Astrocyte of the cerebellum (primary cell): ENCODE results near the gene IGF2BP2.

Experiments used
- DNase-seq: peaks from one replicate; pipeline ENCODE4 v3.0.0-alpha.2; 2011; ENCODE audit warnings: low read depth
- H3K4me3 ChIP-seq: 2 replicates; pipeline ENCODE4 v1.5.1; 2011; ENCODE audit warnings: mild to moderate bottlenecking, low read depth, low read length, moderate library complexity
- CTCF ChIP-seq: IDR thresholded peaks from 2 replicates; pipeline ENCODE4 v1.5.1; 2012; ENCODE audit warnings: low read length, low read depth, moderate library complexity, mild to moderate bottlenecking; ENCODE audit errors: missing control alignments
- in situ Hi-C: cut with HindIII; loops from 2 replicates; pipeline ENCODE4 v1.10.0; 2017; ENCODE audit warnings: low sequenced_read_pairs

IGF2BP2 gene

DNA sequence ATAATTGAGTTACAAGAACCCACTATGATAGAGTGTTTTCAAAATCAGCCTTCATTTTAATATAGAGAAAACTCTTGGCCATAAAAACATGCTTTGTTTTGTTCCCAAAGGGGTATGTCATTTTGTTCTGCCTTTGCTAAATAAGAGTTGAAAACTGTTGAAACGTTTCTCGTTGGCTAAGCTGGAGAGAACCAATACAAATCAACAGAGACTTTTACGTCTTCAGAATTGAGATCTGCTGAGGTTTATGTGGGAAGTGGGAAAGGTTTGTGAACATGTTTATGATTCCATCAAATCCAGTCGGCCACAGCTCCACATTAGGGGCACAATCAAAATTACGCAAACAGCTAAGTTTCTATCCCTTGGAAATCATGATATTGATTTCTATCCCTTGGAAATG is 102.0 kb downstream of the IGF2BP2 start:
- TF ChIP-seq CTCF, result no peak
- in situ Hi-C loops, result no loop called here

DNA sequence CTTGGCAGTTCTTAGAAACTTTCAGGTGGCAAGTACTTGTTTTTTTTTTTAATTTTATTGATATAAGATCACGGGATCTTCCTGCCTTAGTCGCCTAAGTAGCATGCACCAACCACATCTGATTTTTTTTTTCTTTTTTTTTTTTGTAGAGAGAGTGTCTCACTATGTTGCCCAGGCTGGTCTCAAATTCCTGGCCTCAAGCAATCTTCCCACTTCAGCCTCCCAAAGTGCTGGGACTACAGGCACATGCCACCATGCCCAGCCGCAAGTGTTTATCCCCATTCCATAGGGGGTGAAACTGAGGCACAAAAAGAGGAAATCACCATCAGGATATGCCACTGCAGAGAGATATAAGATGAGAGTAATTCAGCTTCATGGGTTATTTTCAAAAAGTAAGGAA is 102.9 kb downstream of the IGF2BP2 start:
- H3K4me3 ChIP-seq, result no peak overlapping the region
- TF ChIP-seq CTCF, result no peak
- DNase-seq, result no peak
- in situ Hi-C loops, result no loop called here

More for the DNA sequence above, 102.0 kb downstream of the IGF2BP2 start:
- DNase-seq, result no peak
- H3K4me3 ChIP-seq, result no peak overlapping the region

DNA sequence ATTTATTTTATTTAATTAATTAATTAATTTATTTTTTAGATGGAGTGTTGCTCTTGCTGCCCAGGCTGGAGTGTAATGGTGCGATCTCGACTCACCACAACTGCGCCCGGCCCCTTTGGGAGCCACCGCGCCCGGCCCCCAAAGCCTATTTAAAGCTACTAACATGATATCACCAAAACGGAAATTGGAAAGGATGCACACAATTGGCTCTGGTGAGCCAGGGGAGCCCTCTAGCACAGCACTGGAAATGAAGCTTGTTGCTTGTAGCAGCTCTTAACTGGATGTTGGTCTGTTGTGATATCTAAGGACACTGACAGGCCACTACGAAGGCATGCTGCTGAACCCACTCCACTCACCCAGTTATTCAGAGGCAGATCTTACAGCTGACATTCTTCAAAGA is 104.5 kb downstream of the IGF2BP2 start:
- no peak for DNase-seq
- H3K4me3 ChIP-seq, result no peak overlapping the region
- in situ Hi-C loops, result no loop called here
- no peak for TF ChIP-seq CTCF

- in situ Hi-C loops, result no loop called here
- TF ChIP-seq CTCF, result no peak
- no peak for DNase-seq
- no peak overlapping the region for H3K4me3 ChIP-seq
Observed at GRCh38 chr3:185718736-185719593, 105.9 kb downstream of the IGF2BP2 start.

GRCh38 chr3:185717627-185718402 is 107.0 kb downstream of the IGF2BP2 start:
- in situ Hi-C loops, result no loop called here
- DNase-seq, result no peak
- TF ChIP-seq CTCF, result no peak
- H3K4me3 ChIP-seq, result no peak overlapping the region

GRCh38 chr3:185717121-185717520 is 107.7 kb downstream of the IGF2BP2 start:
- no peak for DNase-seq
- no peak for TF ChIP-seq CTCF
- H3K4me3 ChIP-seq, result no peak overlapping the region
- in situ Hi-C loops, result no loop called here
